Measurements from ENCODE around the gene MAPK9. TPM values are rescaled to one million over a fixed set of nuclear protein-coding genes. Genes with fewer than 3 reads are reported as not detected.

MAPK9 gene
- total RNA-seq, 2 donors from 2014 or later = 46.4 to 50.2 TPM

- no peak overlapping the region for H3K4me3 ChIP-seq
- TF ChIP-seq CTCF (IDR thresholded peaks at IDR 0.05) = no peak
- no peaks in the 10 kb centered on the region for H3K27me3 ChIP-seq
- no peak overlapping the region for H3K9ac ChIP-seq (ENCODE audit: low read depth in 2 of 2, low read length in 2 of 2)
- no peak for DNase-seq
- H3K36me3 ChIP-seq = peaks cover 4% of the 10 kb centered on the region
- no peaks in the 10 kb centered on the region for H3K9me3 ChIP-seq
- no peak overlapping the region for H3K27ac ChIP-seq
- intact Hi-C loops (cut with DNase I) = no loop called here
- H3K4me1 ChIP-seq = no peaks in the 10 kb centered on the region
These were observed 20.7 kb downstream of the MAPK9 start for GRCh38 chr5:180271221-180271620.

GRCh38 chr5:180259260-180259611 lies 32.6 kb downstream of the MAPK9 start:
- Histone ChIP-seq H3K36me3 (peaks cover 23% of the 10 kb centered on the region), H3K9ac (ENCODE audit: low read depth in 2 of 2, low read length in 2 of 2) (no peak overlapping the region), H3K4me3 (no peak overlapping the region), H3K9me3 (peaks cover 29% of the 10 kb centered on the region), H3K27ac (no peak overlapping the region), H3K27me3 (no peaks in the 10 kb centered on the region), H3K4me1 (no peaks in the 10 kb centered on the region)
- TF ChIP-seq CTCF (IDR thresholded peaks at IDR 0.05) = no peak
- intact Hi-C loops (cut with DNase I) = no loop called here
- no peak for DNase-seq

GRCh38 chr5:180253036-180253824 lies 38.7 kb downstream of the MAPK9 start:
- Histone ChIP-seq H3K27ac (no peak overlapping the region), H3K4me1 (no peaks in the 10 kb centered on the region), H3K9me3 (peaks cover 21% of the 10 kb centered on the region), H3K36me3 (peaks cover 7% of the 10 kb centered on the region), H3K4me3 (no peak overlapping the region), H3K9ac (ENCODE audit: low read depth in 2 of 2, low read length in 2 of 2) (no peak overlapping the region), H3K27me3 (no peaks in the 10 kb centered on the region)
- intact Hi-C loops (cut with DNase I) = no loop called here
- DNase-seq = no peak
- no peak for TF ChIP-seq CTCF (IDR thresholded peaks at IDR 0.05)

- intact Hi-C loops (cut with DNase I) = no loop called here
- TF ChIP-seq CTCF (IDR thresholded peaks at IDR 0.05) = no peak
- DNase-seq = no peak
- Histone ChIP-seq H3K4me1 (no peaks in the 10 kb centered on the region), H3K36me3 (peaks cover 13% of the 10 kb centered on the region), H3K9me3 (peaks cover 12% of the 10 kb centered on the region), H3K4me3 (no peak overlapping the region), H3K27ac (no peak overlapping the region), H3K27me3 (no peaks in the 10 kb centered on the region), H3K9ac (ENCODE audit: low read depth in 2 of 2, low read length in 2 of 2) (no peak overlapping the region)
These were observed 40.0 kb downstream of the MAPK9 start for GRCh38 chr5:180251887-180252286.

- Histone ChIP-seq H3K4me3 (no peak overlapping the region), H3K36me3 (peaks cover 15% of the 10 kb centered on the region), H3K4me1 (no peaks in the 10 kb centered on the region), H3K27ac (no peak overlapping the region), H3K9me3 (peaks cover 12% of the 10 kb centered on the region), H3K27me3 (no peaks in the 10 kb centered on the region), H3K9ac (ENCODE audit: low read depth in 2 of 2, low read length in 2 of 2) (no peak overlapping the region)
- no peak for DNase-seq
- intact Hi-C loops (cut with DNase I) = no loop called here
- no peak for TF ChIP-seq CTCF (IDR thresholded peaks at IDR 0.05)
These were observed 40.7 kb downstream of the MAPK9 start for GRCh38 chr5:180251141-180251540.
